Spleen (tissue), 11 donors: ENCODE measurements around the gene SMIM35. TPM values are rescaled to one million over a fixed set of nuclear protein-coding genes. Genes with fewer than 3 reads are reported as not detected.

Experiments used
- DNase-seq: peaks from one replicate; pipeline ENCODE4 v3.0.0-alpha.2; 2020
- H3K27ac ChIP-seq, 8 donors: fragments of 200-600 bp; sonication (generic) in 7 of 8; 1 replicate in 4 of 8; 2 replicates in 4 of 8; pipeline versions ENCODE4 v1.5.0 to v1.8.0; 2016 to 2021; ENCODE audit warnings: inconsistent platforms in 4 of 8, mild to moderate bottlenecking in 4 of 8, moderate library complexity in 1 of 8
- H3K27me3 ChIP-seq, 7 donors: fragments of 200-600 bp; sonication (generic) in 6 of 7; replicated peaks in 1 of 7; 1 replicate in 4 of 7; 2 replicates in 3 of 7; pipeline versions ENCODE4 v1.5.0 to v1.8.0; 2016 to 2021; ENCODE audit warnings: inconsistent platforms in 3 of 7, mild to moderate bottlenecking in 1 of 7
- H3K36me3 ChIP-seq, 6 donors: fragments of 200-600 bp; sonication (generic) in 5 of 6; 1 replicate in 4 of 6; 2 replicates in 2 of 6; pipeline versions ENCODE4 v1.5.0 to v1.8.0; 2016 to 2021; ENCODE audit warnings: inconsistent platforms in 2 of 6
- H3K4me1 ChIP-seq, 6 donors: fragments of 200-600 bp; sonication (generic) in 5 of 6; 1 replicate in 3 of 6; 2 replicates in 3 of 6; pipeline versions ENCODE4 v1.5.0 to v1.8.0; 2016 to 2021; ENCODE audit warnings: inconsistent platforms in 3 of 6
- H3K4me3 ChIP-seq, 8 donors: fragments of 200-600 bp; sonication (generic) in 7 of 8; 1 replicate in 4 of 8; 2 replicates in 4 of 8; pipeline versions ENCODE4 v1.5.0 to v1.8.0; 2016 to 2021; ENCODE audit warnings: inconsistent platforms in 4 of 8, mild to moderate bottlenecking in 4 of 8, moderate library complexity in 2 of 8
- H3K9me3 ChIP-seq, 8 donors: fragments of 200-600 bp; sonication (generic) in 7 of 8; 1 replicate in 4 of 8; 2 replicates in 4 of 8; pipeline versions ENCODE4 v1.5.0 to v1.8.0; 2016 to 2021; ENCODE audit warnings: inconsistent platforms in 4 of 8
- POLR2A ChIP-seq, 3 donors: fragments of 450-650 bp; IDR thresholded peaks; one replicate each; pipeline ENCODE4 v1.5.1; 2017; ENCODE audit warnings: antibody characterized with exemption in 3 of 3, mild to moderate bottlenecking in 1 of 3
- POLR2AphosphoS5 ChIP-seq, 3 donors: sonication (generic); formaldehyde crosslinking; IDR thresholded peaks; one replicate each; pipeline ENCODE4 v1.5.1; 2017; ENCODE audit warnings: antibody characterized with exemption in 3 of 3
- WGBS, 5 donors: extraction: QIAGEN DNeasy Blood & Tissue Kit in 3 of 5; methylation state at CpG; one replicate each; pipeline versions ENCODE4 v1.1.5 to v1.1.7; 2013 to 2018; 5-methylcytosine and 5-hydroxymethylcytosine counted together
- intact Hi-C: fragments of 100-400 bp; cut with DNase I; formaldehyde crosslinking; loops from one replicate; pipeline ENCODE4 v1.15.0; 2023; ENCODE audit warnings: low total_unique reads
- polyA plus RNA-seq, 3 donors: library from polyadenylated mRNA; stranded (reverse); fragments of 200-250 nt; gene quantifications; one replicate each; pipeline ENCODE4 v1.2.1, GENCODE V29; 2013
- total RNA-seq, 7 donors: library from RNA; depleted of rRNA in 3 of 7; stranded (reverse); fragments of >200 nt in 3 of 7; fragmentation: NEBNext Ultra II Directional in 4 of 7; extraction: Animal tissue kit (Norgen Biotek cat#: 25700) in 4 of 7; gene quantifications; one replicate each; pipeline versions ENCODE4 v1.1.0 to v1.2.1, GENCODE V29; 2016 to 2021
- TF ChIP-seq, protein P1 (sequence below), 11 experiments: fragments of 200-600 bp in 7 of 11; fragments of 450-650 bp in 4 of 11; sonication (generic) in 4 of 11; IDR thresholded peaks in 8 of 11; conservative IDR thresholded peaks in 3 of 11; 1 replicate in 7 of 11; 2 replicates in 4 of 11; pipeline versions ENCODE4 v1.4.0 to v1.8.0; 2016 to 2021; ENCODE audit warnings: antibody characterized with exemption in 11 of 11, inconsistent platforms in 4 of 11, mild to moderate bottlenecking in 1 of 11
- donor health status: healthy with polysubstance abuse.
- donor health status: DM: no; HTN: no; CAD: no; lungs with moderate emphysema.
- donor health status: DM: no; HTN: no; CAD: no.
- donor health status: Bipolar disorder and iron deficiency.
- donor health status: healthy.
- donor health status: DM: no; HTN: no; CAD: no.
- donor health status: DM: yes; HTN: yes; CAD: no.

The SMIM35 gene
- total and polyA plus RNA-seq, 10 donors, result 0.16 to 1.3 (median 0.39) TPM

- H3K36me3 ChIP-seq, result no peaks in the 10 kb centered on the region
- DNase-seq, result no peak
- intact Hi-C loops, result no loop called here
- no peaks in the 10 kb centered on the region for H3K9me3 ChIP-seq
- no peak for TF ChIP-seq POLR2AphosphoS5 (IDR thresholded peaks at IDR 0.05)
- TF ChIP-seq POLR2A (IDR thresholded peaks at IDR 0.05), result no peak
- TF ChIP-seq, protein P1, sequence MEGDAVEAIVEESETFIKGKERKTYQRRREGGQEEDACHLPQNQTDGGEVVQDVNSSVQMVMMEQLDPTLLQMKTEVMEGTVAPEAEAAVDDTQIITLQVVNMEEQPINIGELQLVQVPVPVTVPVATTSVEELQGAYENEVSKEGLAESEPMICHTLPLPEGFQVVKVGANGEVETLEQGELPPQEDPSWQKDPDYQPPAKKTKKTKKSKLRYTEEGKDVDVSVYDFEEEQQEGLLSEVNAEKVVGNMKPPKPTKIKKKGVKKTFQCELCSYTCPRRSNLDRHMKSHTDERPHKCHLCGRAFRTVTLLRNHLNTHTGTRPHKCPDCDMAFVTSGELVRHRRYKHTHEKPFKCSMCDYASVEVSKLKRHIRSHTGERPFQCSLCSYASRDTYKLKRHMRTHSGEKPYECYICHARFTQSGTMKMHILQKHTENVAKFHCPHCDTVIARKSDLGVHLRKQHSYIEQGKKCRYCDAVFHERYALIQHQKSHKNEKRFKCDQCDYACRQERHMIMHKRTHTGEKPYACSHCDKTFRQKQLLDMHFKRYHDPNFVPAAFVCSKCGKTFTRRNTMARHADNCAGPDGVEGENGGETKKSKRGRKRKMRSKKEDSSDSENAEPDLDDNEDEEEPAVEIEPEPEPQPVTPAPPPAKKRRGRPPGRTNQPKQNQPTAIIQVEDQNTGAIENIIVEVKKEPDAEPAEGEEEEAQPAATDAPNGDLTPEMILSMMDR (IDR thresholded peaks at IDR 0.05 in 8 of 11, conservative IDR thresholded peaks at IDR 0.05 in 3 of 11), result no peak
- H3K4me1 ChIP-seq, result peaks cover 9 to 91% (median 54%) of the 10 kb centered on the region in 6 donors
- WGBS, 5 donors, result 83 to 94% (median 89%) methylated on average over 4 of the region's 4 CpGs
- no peaks in the 10 kb centered on the region for H3K27me3 ChIP-seq
- H3K4me3 ChIP-seq, result no peak overlapping the region
- peak overlapping the region in 4 of 8 donors; percentile 13 to 54 (median 40) for H3K27ac ChIP-seq
These were observed 110.3 kb downstream of the SMIM35 start for GRCh38 chr11:117976445-117976844.

DNA sequence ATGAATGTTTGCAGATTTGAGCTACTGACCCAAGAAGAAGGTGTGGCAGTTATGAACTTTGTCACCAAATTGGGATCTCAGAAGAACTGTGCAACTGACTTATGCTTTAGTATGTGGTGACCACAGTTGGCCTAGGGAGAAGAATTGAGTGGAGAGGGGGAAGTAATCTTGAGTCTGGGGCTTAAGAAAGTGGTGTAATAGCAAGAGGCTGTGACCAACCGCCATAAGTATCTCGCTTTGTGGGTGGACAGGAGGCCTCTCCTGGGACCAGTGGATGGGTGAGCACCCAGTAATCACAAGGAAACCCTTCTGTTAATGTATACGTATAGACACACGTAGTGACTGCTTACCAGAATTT is 113.3 kb downstream of the SMIM35 start:
- Histone ChIP-seq H3K27me3 (no peaks in the 10 kb centered on the region), H3K4me3 (no peak overlapping the region), H3K27ac (peak overlapping the region in 4 of 8 donors; percentile 41 to 73 (median 66)), H3K36me3 (no peaks in the 10 kb centered on the region), H3K4me1 (peaks cover 9 to 91% (median 52%) of the 10 kb centered on the region in 6 donors), H3K9me3 (no peaks in the 10 kb centered on the region)
- DNase-seq, result no peak
- TF ChIP-seq POLR2A (IDR thresholded peaks at IDR 0.05) (no peak), POLR2AphosphoS5 (IDR thresholded peaks at IDR 0.05) (no peak)
- TF ChIP-seq, protein P1 (IDR thresholded peaks at IDR 0.05 in 8 of 11, conservative IDR thresholded peaks at IDR 0.05 in 3 of 11), result no peak
- intact Hi-C loops, result no loop called here
- WGBS, 5 donors, result 48 to 77% (median 59%) methylated on average over 4 of the region's 4 CpGs

GRCh38 chr11:117972629-117973502 is 113.9 kb downstream of the SMIM35 start:
- TF ChIP-seq, protein P1 (IDR thresholded peaks at IDR 0.05 in 8 of 11, conservative IDR thresholded peaks at IDR 0.05 in 3 of 11), result no peak
- TF ChIP-seq POLR2AphosphoS5 (IDR thresholded peaks at IDR 0.05) (no peak), POLR2A (IDR thresholded peaks at IDR 0.05) (no peak)
- intact Hi-C loops, result no loop called here
- H3K27ac ChIP-seq, result peak overlapping the region in 3 of 8 donors; percentile 64 to 73 (median 69)
- no peaks in the 10 kb centered on the region for H3K27me3 ChIP-seq
- DNase-seq, result peak; percentile 48
- H3K9me3 ChIP-seq, result no peaks in the 10 kb centered on the region
- H3K4me3 ChIP-seq, result no peak overlapping the region
- WGBS, 5 donors, result 69 to 75% (median 70%) methylated on average over 9 of the region's 9 CpGs
- no peaks in the 10 kb centered on the region for H3K36me3 ChIP-seq
- peaks cover 9 to 89% (median 51%) of the 10 kb centered on the region in 6 donors for H3K4me1 ChIP-seq

GRCh38 chr11:117972044-117972443 is 114.7 kb downstream of the SMIM35 start:
- peaks cover 9 to 80% (median 49%) of the 10 kb centered on the region in 6 donors for H3K4me1 ChIP-seq
- no peaks in the 10 kb centered on the region for H3K27me3 ChIP-seq
- H3K27ac ChIP-seq, result no peak overlapping the region
- peak; percentile 41 for DNase-seq
- no peaks in the 10 kb centered on the region for H3K36me3 ChIP-seq
- intact Hi-C loops, result no loop called here
- no peak overlapping the region for H3K4me3 ChIP-seq
- no peaks in the 10 kb centered on the region for H3K9me3 ChIP-seq
- WGBS, 5 donors, result 90 to 97% (median 94%) methylated on average over 10 of the region's 10 CpGs
- TF ChIP-seq, protein P1 (IDR thresholded peaks at IDR 0.05 in 8 of 11, conservative IDR thresholded peaks at IDR 0.05 in 3 of 11), result no peak
- TF ChIP-seq POLR2A (IDR thresholded peaks at IDR 0.05) (no peak), POLR2AphosphoS5 (IDR thresholded peaks at IDR 0.05) (no peak)
